Measurements from ENCODE around the gene NT5DC3.

NT5DC3 gene

DNA sequence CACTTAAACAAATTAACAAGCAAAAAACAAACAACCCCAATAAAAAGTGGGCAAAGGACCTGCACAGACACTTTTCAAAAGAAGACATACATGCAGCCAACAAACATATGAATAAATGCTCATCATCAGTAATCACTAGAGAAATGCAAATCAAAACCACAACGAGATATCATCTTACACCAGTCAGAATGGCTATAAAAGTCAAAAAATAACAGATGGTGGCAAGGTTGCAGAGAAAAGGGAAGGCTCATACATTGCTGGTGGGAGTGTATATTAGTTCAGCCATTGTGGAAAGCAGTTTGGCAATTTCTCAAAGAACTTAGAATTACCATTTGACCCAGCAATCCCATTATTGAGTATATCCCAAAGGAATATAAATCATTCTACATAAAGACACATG lies 34.6 kb upstream of the NT5DC3 start:
- Mint-ChIP-seq H3K27me3 (peaks cover 6% of the 10 kb centered on the region), H3K4me1 (peaks cover 23% of the 10 kb centered on the region), H3K36me3 (no peaks in the 10 kb centered on the region), H3K9me3 (no peaks in the 10 kb centered on the region), H3K4me3 (no peak overlapping the region), H3K27ac (no peak overlapping the region)
- no peak for DNase-seq
- CTCF ChIA-PET: no interaction called here

DNA sequence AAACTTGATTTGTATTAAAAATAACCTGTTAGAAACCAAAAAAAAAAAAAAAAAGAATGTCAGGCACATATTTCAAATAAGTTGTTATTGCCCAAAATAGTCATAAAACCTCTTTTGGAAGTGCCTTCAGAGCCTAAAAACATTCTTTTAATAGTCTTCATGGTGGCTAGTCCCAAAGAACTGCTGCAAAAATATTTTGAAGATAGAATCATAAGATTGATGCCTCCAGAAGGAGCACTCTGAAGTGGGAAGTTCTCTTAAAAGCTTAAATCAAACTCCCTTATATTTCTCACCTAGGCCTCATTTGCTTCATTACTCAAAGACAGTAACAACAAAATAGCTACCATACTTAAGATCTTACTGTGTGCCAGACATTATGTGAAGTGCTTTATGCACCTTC lies 27.2 kb upstream of the NT5DC3 start:
- Mint-ChIP-seq H3K27ac (no peak overlapping the region), H3K36me3 (no peaks in the 10 kb centered on the region), H3K27me3 (peaks cover 17% of the 10 kb centered on the region), H3K9me3 (no peaks in the 10 kb centered on the region), H3K4me1 (no peaks in the 10 kb centered on the region), H3K4me3 (no peak overlapping the region)
- DNase-seq: no peak
- CTCF ChIA-PET: interaction anchor here (1.0 to 2.1 kb wide), 3 partner anchors 10 to 19 kb away, joined by 3 to 5 read pairs (median 3); no protein-coding TSS in a partner anchor

DNA sequence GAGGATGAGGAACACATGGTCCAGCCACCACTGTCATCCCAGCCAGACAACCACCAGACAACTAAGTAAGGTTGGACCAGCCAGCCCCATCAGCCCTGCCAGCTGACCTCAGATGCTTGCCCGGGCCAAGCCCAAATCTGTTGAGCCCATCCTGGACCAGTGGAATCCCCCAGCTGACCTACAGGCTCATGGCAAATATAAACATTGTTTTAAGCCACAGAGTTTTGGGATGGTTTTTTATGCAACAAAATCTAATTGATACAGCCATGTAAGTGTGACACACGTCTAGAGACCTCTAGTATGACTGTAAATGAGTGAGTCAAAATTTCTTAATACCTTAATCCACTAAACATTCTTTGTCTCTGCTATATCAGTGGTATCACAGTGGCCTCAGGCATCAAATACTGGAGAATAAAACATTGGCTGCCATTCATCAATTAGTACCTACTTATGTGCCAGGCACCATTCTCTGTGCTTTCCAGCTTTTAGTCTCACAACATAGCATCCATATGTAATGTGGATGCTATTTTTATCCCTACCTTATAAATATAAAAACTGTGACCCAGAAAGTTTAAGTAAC lies 24.2 kb upstream of the NT5DC3 start:
- Mint-ChIP-seq H3K9me3 (no peaks in the 10 kb centered on the region), H3K36me3 (no peaks in the 10 kb centered on the region), H3K4me1 (no peaks in the 10 kb centered on the region), H3K4me3 (no peak overlapping the region), H3K27me3 (peaks cover 12% of the 10 kb centered on the region), H3K27ac (no peak overlapping the region)
- CTCF ChIA-PET: interaction anchor here (0.5 kb wide), 1 partner anchor 81 kb away, joined by 3 read pairs; no protein-coding TSS in a partner anchor
- DNase-seq: no peak

GRCh38 chr12:103864710-103865109 lies 23.7 kb upstream of the NT5DC3 start:
- H3K27me3 Mint-ChIP-seq: peaks cover 15% of the 10 kb centered on the region
- H3K27ac Mint-ChIP-seq: no peak overlapping the region
- no peak overlapping the region for H3K4me3 Mint-ChIP-seq
- no peaks in the 10 kb centered on the region for H3K36me3 Mint-ChIP-seq
- no peak for DNase-seq
- CTCF ChIA-PET: interaction anchor here (0.6 to 0.8 kb wide), 3 partner anchors 10 to 244 kb away, joined by 3 read pairs; no protein-coding TSS in a partner anchor
- H3K4me1 Mint-ChIP-seq: no peaks in the 10 kb centered on the region
- no peaks in the 10 kb centered on the region for H3K9me3 Mint-ChIP-seq

DNA sequence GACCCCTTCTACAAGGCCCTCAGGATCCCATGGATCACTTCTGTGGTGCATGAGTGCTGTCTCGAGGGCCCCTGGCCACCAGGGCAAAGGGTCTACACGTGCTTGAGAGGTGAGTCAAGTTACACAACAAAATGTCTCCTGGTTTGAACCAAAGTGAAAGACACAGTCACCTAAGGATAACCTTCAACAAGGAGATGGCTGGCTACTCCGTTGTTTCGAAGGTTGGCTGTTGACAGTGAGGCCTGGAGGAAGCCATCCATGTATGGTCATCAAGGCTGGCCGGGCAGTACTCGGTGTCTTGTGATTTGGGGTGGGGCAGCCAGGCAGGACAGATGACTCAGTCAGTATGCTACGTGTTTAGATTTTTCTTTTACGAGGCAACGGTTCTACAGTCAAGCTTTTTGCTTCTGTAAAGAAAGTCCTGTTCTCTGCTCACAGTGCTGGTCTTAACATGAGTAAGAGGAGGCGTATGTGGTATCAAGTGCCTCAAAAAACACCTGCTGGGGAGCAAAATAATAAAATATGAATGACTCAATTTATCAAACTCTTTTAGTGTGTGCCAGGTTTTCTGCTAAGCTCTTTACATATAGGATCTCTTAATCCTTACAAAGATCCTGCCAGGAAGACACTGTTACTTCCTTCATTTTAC lies 18.0 kb upstream of the NT5DC3 start:
- Mint-ChIP-seq H3K4me3 (no peak overlapping the region), H3K36me3 (no peaks in the 10 kb centered on the region), H3K4me1 (no peaks in the 10 kb centered on the region), H3K9me3 (no peaks in the 10 kb centered on the region), H3K27me3 (peaks cover 11% of the 10 kb centered on the region), H3K27ac (no peak overlapping the region)
- CTCF ChIA-PET: no interaction called here
- DNase-seq: no peak

DNA sequence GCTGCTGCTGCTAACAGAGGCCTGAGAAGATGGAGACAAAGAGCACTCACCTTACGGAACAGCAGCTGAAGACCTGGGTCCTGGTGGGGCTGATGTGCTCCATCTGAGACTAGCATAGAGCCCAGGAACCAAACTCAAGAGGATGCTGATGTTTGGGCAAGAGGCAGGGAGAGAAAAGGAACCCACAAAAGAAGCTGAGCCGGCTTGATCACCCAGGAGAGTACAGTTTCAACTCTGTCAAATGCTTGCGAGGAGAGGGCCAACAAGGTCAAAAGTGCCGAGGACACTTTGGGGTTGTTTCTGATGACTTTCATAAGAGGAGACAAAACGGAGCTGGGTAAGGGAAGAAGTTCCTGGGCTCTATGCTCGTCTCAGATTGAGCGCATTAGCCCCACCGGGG lies 17.3 kb upstream of the NT5DC3 start:
- CTCF ChIA-PET: no interaction called here
- Mint-ChIP-seq H3K27ac (no peak overlapping the region), H3K9me3 (no peaks in the 10 kb centered on the region)

DNA sequence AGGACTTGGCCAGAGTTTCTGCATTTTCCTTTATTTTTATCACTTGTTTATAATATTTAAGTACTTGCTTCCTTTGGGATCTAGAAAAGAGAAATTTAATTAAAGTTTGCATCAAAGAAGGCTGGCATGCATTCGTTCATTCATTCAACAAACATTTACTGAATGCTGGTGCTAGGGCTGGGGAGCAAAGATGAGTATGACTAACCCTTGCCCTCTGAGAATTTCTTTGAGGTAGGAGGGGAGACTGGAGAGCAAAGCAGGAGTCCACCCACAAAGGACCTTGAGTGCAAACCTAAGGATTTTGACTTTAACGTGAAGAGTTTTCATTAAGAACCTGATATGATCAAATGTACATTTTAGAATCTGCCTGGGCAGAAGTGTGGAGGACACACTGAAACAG lies 16.1 kb upstream of the NT5DC3 start:
- Mint-ChIP-seq H3K4me1 (no peaks in the 10 kb centered on the region), H3K36me3 (no peaks in the 10 kb centered on the region), H3K9me3 (no peaks in the 10 kb centered on the region), H3K4me3 (no peak overlapping the region), H3K27me3 (peaks cover 16% of the 10 kb centered on the region), H3K27ac (no peak overlapping the region)
- no peak for DNase-seq
- CTCF ChIA-PET: no interaction called here

More for the DNA sequence above, 17.3 kb upstream of the NT5DC3 start:
- Mint-ChIP-seq H3K4me3 (no peak overlapping the region), H3K36me3 (no peaks in the 10 kb centered on the region), H3K27me3 (peaks cover 12% of the 10 kb centered on the region), H3K4me1 (no peaks in the 10 kb centered on the region)
- no peak for DNase-seq

GRCh38 chr12:103855896-103856657 lies 15.0 kb upstream of the NT5DC3 start:
- Mint-ChIP-seq H3K4me3 (no peak overlapping the region), H3K9me3 (no peaks in the 10 kb centered on the region), H3K36me3 (no peaks in the 10 kb centered on the region), H3K27ac (no peak overlapping the region), H3K4me1 (no peaks in the 10 kb centered on the region), H3K27me3 (peaks cover 16% of the 10 kb centered on the region)
- DNase-seq: no peak
- CTCF ChIA-PET: no interaction called here

GRCh38 chr12:103855036-103855712 lies 14.1 kb upstream of the NT5DC3 start:
- H3K27me3 Mint-ChIP-seq: peaks cover 18% of the 10 kb centered on the region
- no peaks in the 10 kb centered on the region for H3K9me3 Mint-ChIP-seq
- no peaks in the 10 kb centered on the region for H3K36me3 Mint-ChIP-seq
- H3K4me3 Mint-ChIP-seq: no peak overlapping the region
- DNase-seq: no peak
- no peaks in the 10 kb centered on the region for H3K4me1 Mint-ChIP-seq
- H3K27ac Mint-ChIP-seq: no peak overlapping the region
- CTCF ChIA-PET: no interaction called here

DNA sequence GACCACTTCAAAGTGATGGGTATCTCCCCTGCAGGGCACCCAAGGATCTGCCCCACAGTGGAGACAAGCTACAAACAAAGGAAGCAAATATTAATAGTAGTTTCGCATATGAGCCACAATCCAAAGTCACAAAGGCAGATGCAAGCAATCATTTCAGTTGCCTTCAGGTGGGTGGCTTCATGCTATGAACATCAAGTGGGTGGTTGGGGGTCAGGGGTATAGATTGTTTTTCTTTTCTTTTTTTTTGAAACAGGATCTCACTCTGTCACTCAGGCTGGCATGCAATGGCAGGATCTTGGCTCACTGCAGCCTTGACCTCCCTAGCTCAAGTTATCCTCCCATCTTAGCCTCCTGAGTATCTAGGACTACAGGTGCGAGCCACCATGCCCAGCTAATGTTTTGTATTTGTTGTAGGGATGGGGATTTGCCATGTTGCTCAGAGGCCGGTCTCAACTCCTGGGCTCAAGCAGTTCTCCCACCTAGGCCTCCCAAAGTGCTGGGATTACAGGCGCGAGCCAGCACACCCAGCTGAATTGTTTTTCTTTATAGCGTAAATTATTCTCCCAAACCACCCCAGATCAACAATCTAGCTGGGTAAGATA lies 13.4 kb upstream of the NT5DC3 start:
- Mint-ChIP-seq H3K36me3 (no peaks in the 10 kb centered on the region), H3K4me3 (no peak overlapping the region), H3K9me3 (no peaks in the 10 kb centered on the region), H3K27ac (no peak overlapping the region), H3K4me1 (no peaks in the 10 kb centered on the region), H3K27me3 (peaks cover 20% of the 10 kb centered on the region)
- CTCF ChIA-PET: no interaction called here
- no peak for DNase-seq

DNA sequence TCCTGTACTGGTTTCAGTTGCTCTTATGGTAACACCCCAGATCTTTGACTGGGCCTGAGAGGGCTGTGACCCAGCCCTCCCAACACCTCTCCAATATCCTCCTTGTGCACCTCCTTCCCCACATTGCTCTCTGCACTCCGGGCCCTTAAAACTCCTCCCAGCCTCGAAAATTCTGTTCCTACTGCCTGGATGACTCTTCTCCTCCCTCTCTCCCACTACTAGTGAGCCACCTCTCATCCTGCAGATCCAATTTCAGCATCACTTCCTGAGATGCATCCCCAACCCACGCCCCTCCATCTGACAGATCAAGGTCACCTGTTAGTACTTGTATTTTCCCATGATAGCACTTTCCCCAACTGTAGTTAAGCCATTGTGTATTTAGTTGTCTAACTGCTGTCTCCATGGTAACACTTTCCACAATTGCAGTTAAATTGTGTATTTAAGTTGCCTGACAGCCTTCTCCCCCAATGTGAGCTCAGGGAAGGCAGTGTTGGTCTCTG lies 11.5 kb upstream of the NT5DC3 start:
- no peaks in the 10 kb centered on the region for H3K9me3 Mint-ChIP-seq
- H3K27me3 Mint-ChIP-seq: peaks cover 20% of the 10 kb centered on the region
- CTCF ChIA-PET: interaction anchor here (0.6 kb wide), 1 partner anchor 23 kb away, joined by 3 read pairs; no protein-coding TSS in a partner anchor
- no peaks in the 10 kb centered on the region for H3K4me1 Mint-ChIP-seq
- H3K4me3 Mint-ChIP-seq: no peak overlapping the region
- DNase-seq: no peak
- H3K36me3 Mint-ChIP-seq: no peaks in the 10 kb centered on the region
- no peak overlapping the region for H3K27ac Mint-ChIP-seq

- CTCF ChIA-PET: no interaction called here
These were observed 10.1 kb upstream of the NT5DC3 start for GRCh38 chr12:103851127-103851526.

DNA sequence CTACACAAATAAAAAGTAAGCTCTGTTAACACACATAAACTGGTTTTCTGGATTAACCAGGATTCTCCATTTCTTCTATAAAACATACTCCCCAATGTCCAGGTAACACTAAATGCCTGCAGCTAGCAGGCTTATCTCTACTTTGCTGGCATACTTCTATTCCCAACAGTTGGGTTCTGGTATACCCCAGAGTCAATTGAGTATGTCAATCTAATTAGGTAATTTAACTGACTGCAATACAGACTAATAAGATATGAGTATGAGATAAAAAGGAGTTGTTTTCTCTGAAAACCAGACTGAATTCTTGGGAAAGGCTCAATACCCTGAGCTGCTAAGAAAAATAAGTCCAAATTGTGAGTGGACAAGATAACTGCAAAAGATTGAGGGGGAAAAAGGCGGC lies 9.4 kb upstream of the NT5DC3 start:
- no peak for DNase-seq
- no peaks in the 10 kb centered on the region for H3K9me3 Mint-ChIP-seq
- no peaks in the 10 kb centered on the region for H3K4me1 Mint-ChIP-seq
- H3K27ac Mint-ChIP-seq: no peak overlapping the region
- CTCF ChIA-PET: no interaction called here
- no peak overlapping the region for H3K4me3 Mint-ChIP-seq
- H3K27me3 Mint-ChIP-seq: peaks cover 30% of the 10 kb centered on the region
- H3K36me3 Mint-ChIP-seq: no peaks in the 10 kb centered on the region

More at GRCh38 chr12:103851127-103851526, 10.1 kb upstream of the NT5DC3 start:
- Mint-ChIP-seq H3K36me3 (no peaks in the 10 kb centered on the region), H3K9me3 (no peaks in the 10 kb centered on the region), H3K27ac (no peak overlapping the region), H3K4me3 (no peak overlapping the region), H3K27me3 (peaks cover 30% of the 10 kb centered on the region), H3K4me1 (no peaks in the 10 kb centered on the region)
- no peak for DNase-seq
